Measurements from ENCODE around the gene NAA25. TPM values are rescaled to one million over a fixed set of nuclear protein-coding genes. Genes with fewer than 3 reads are reported as not detected.

The NAA25 gene
- total and polyA plus RNA-seq, 9 of the 15 experiments (the other 6 are each of a cell fraction or from before 2014, with no cell fraction given), result 26.6 to 59.6 (median 48.9) TPM

DNA sequence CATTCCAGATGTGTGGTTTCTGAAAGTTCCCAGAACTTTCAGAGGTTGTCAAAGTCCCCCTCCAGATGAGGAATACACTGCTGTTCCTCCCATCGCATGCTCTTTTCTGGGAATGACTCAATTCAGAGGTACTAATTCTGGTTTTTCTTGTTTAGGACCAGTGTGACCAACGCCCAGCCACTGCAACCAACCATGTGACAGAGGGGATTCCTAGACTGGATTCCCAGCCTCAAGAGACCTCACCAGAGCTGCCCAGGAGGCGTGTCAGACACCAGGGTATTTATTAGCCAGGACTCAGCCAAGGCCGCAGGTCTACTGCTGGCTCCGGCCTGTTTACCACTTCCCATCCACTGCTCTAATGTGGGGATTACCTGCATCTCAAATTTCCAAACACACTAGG is 41.0 kb upstream of the NAA25 start (continued):
- TF ChIP-seq ATF1 (CRISPR knock-in tag; IDR thresholded peaks at IDR 0.05) (no peak), ATF1 (tag; IDR thresholded peaks at IDR 0.05) (no peak)

DNA sequence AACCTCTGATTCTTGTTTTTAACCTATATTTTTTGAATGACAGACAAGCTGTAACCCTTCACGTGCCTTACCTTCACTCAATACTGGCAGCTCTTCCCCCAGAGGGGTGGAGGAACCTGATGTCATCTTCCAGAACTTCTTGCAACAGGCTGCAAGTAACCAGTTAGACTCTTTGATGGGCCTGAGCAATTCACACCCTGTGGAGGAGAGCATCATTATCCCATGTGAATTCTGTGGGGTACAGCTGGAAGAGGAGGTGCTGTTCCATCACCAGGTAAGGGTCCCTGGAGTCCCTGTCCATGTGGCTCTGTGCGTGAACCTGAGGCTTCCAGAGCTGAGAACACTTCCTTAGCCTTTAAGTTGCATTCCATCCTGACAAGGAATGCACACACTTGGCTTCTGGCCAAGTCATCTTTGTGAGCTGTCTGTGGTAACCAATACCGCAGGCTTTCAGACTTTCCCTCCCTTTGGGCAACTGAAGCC is 39.5 kb upstream of the NAA25 start:
- Histone ChIP-seq H3K9ac (ENCODE audit: insufficient read depth in 1 of 2, low read depth in 2 of 2, low read length in 2 of 2) (no peak overlapping the region), H4K20me1 (replicated peaks; ENCODE audit: control insufficient read depth, insufficient read depth, low read length) (no peaks in the 10 kb centered on the region), H3K27me3 (ENCODE audit: control insufficient read depth in 2 of 2, insufficient read depth in 2 of 2, low read length in 2 of 2) (no peaks in the 10 kb centered on the region), H3K9me3 (replicated peaks; ENCODE audit: control insufficient read depth, insufficient read depth, low read depth, low read length) (no peaks in the 10 kb centered on the region), H2AFZ (ENCODE audit: low read depth, low read length) (no peak overlapping the region), H3K4me3 (no peak overlapping the region), H3K36me3 (ENCODE audit: control insufficient read depth, insufficient read depth, low read length) (peaks cover 90% of the 10 kb centered on the region), H3K9me1 (ENCODE audit: control insufficient read depth, insufficient read depth, low read length) (peaks cover 2% of the 10 kb centered on the region), H3K79me2 (ENCODE audit: control insufficient read depth, insufficient read depth, low read length) (no peaks in the 10 kb centered on the region), H3K4me2 (ENCODE audit: insufficient read depth, low read length) (no peak overlapping the region), H3K27ac (ENCODE audit: extremely low read depth, low read depth, low read length) (no peak overlapping the region), H3K4me1 (replicated peaks in 1 of 2; ENCODE audit: control insufficient read depth in 2 of 2, insufficient read depth in 2 of 2, low read length in 2 of 2) (no peaks in the 10 kb centered on the region; a peak in 1 of 5 replicates)
- POLR2A ChIA-PET, result no interaction called here
- no TSS peak for BruUV-seq (replicated peaks)
- TF ChIP-seq FOXJ2 (tag; IDR thresholded peaks at IDR 0.05) (no peak), NFIC (IDR thresholded peaks at IDR 0.05) (peak; percentile 91), NFIX (CRISPR knock-in tag; IDR thresholded peaks at IDR 0.05; ENCODE audit: low read depth) (peak; percentile 35; the same call in 1 of the 2 replicates)
- in situ Hi-C loops (cut with MboI), result no loop called here
- FAIRE-seq, result peak; percentile 60
- CTCF ChIA-PET (ENCODE audit: low intra/inter-chr PET ratio), result no interaction called here
- no peak; the same call in 2 of the 3 replicates for ATAC-seq
- intact Hi-C loops (cut with micrococcal nuclease), result no loop called here
- peak in 1 of 4 experiments; percentile 17 for DNase-seq (ENCODE audit: extremely low read depth in 1 of 4, low spot score in 3 of 4)
- WGBS (ENCODE audit: insufficient coverage, low coverage, missing lambda C conversion rate), result 85% methylated on average over 3 of the region's 3 CpGs

DNA sequence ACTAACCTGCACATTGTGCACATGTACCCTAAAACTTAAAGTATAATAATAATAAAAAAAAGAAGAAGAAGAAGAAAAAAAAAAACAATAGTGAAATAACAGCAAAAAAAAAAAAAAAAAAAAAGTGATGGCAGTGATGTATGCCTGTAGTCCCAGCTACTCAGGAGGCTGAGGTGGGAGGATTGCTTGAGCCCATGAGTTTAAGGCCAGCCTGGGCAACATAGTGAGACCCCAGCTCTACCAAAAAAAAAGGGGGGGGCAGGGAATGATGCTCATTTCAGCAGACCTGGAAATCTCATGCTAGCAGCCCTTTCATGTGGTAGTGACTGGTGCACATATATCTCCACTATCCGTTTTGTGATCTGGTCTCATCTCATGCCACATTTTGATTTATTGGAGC is 37.5 kb upstream of the NAA25 start:
- ATAC-seq (no peak), DNase-seq (ENCODE audit: extremely low read depth in 1 of 4, low spot score in 3 of 4) (no peak), FAIRE-seq (no peak)
- H3K27me3 ChIP-seq (ENCODE audit: control insufficient read depth in 2 of 2, insufficient read depth in 2 of 2, low read length in 2 of 2), result no peaks in the 10 kb centered on the region
- H3K4me2 ChIP-seq (ENCODE audit: insufficient read depth, low read length), result no peak overlapping the region
- no peak overlapping the region for H3K27ac ChIP-seq (ENCODE audit: extremely low read depth, low read depth, low read length)
- no peak overlapping the region for H3K4me3 ChIP-seq
- CTCF ChIA-PET (ENCODE audit: low intra/inter-chr PET ratio), result no interaction called here
- H3K9ac ChIP-seq (ENCODE audit: insufficient read depth in 1 of 2, low read depth in 2 of 2, low read length in 2 of 2), result no peak overlapping the region
- in situ Hi-C loops (cut with MboI), result no loop called here
- WGBS (ENCODE audit: insufficient coverage, low coverage, missing lambda C conversion rate), result 76% methylated on average over 1 of the region's 1 CpG
- H4K20me1 ChIP-seq (replicated peaks; ENCODE audit: control insufficient read depth, insufficient read depth, low read length), result no peaks in the 10 kb centered on the region
- POLR2A ChIA-PET, result no interaction called here
- no peaks in the 10 kb centered on the region; a peak in 1 of 5 replicates for H3K4me1 ChIP-seq (replicated peaks in 1 of 2; ENCODE audit: control insufficient read depth in 2 of 2, insufficient read depth in 2 of 2, low read length in 2 of 2)
- TF ChIP-seq ZNF324 (CRISPR knock-in tag; IDR thresholded peaks at IDR 0.05) (no peak), ZNF121 (CRISPR knock-in tag; conservative IDR thresholded peaks at IDR 0.05) (peak; percentile 86)
- H3K9me1 ChIP-seq (ENCODE audit: control insufficient read depth, insufficient read depth, low read length), result no peaks in the 10 kb centered on the region
- H3K79me2 ChIP-seq (ENCODE audit: control insufficient read depth, insufficient read depth, low read length), result no peaks in the 10 kb centered on the region
- no TSS peak for BruUV-seq (replicated peaks)
- intact Hi-C loops (cut with micrococcal nuclease), result no loop called here
- H3K36me3 ChIP-seq (ENCODE audit: control insufficient read depth, insufficient read depth, low read length), result peaks cover 87% of the 10 kb centered on the region
- H3K9me3 ChIP-seq (replicated peaks; ENCODE audit: control insufficient read depth, insufficient read depth, low read depth, low read length), result no peaks in the 10 kb centered on the region
- H2AFZ ChIP-seq (ENCODE audit: low read depth, low read length), result no peak overlapping the region
